GM12878 (cell line): ENCODE data around the gene STARD8.

Source experiments
- FOS ChIP-seq: IDR thresholded peaks from 3 replicates; pipeline ENCODE4 v1.6.1; 2011; ENCODE audit warnings: borderline replicate concordance; ENCODE audit not compliant: insufficient read length; ENCODE audit errors: extremely low read depth
- MYC ChIP-seq: IDR thresholded peaks from 2 replicates; pipeline ENCODE4 v1.6.1; 2011; ENCODE audit warnings: mild to moderate bottlenecking, low read length, moderate library complexity, inconsistent platforms; ENCODE audit not compliant: insufficient read depth, insufficient replicate concordance, insufficient read length, severe bottlenecking
- NBN ChIP-seq: fragments of 450-650 bp; IDR thresholded peaks from 2 replicates; pipeline ENCODE4 v1.6.1; 2016
- POLR2A ChIP-seq: IDR thresholded peaks from 2 replicates; pipeline ENCODE4 v1.6.1; 2011; ENCODE audit warnings: low read depth, mild to moderate bottlenecking, low read length
- POLR2AphosphoS2 ChIP-seq: IDR thresholded peaks from 2 replicates; pipeline ENCODE4 v1.6.1; 2011; ENCODE audit warnings: low read depth, mild to moderate bottlenecking, low read length, improper control_type of control experiment, moderate library complexity
- SIN3A ChIP-seq: IDR thresholded peaks from 2 replicates; pipeline ENCODE4 v1.6.1; 2012; ENCODE audit warnings: low read depth, low read length, improper control_type of control experiment
- SREBF2 ChIP-seq: IDR thresholded peaks from 2 replicates; pipeline ENCODE4 v1.6.1; 2012; ENCODE audit warnings: mild to moderate bottlenecking, low read length
- TBL1XR1 ChIP-seq: IDR thresholded peaks from 2 replicates; pipeline ENCODE4 v1.6.1; 2012; ENCODE audit warnings: low read depth, low read length, improper control_type of control experiment

GRCh38 chrX:68699960-68700746, 52.7 kb downstream of the STARD8 start:
- TF ChIP-seq POLR2AphosphoS2, result no peak
- no peak for TF ChIP-seq TBL1XR1
- TF ChIP-seq FOS, result no peak
- no peak for TF ChIP-seq MYC
- TF ChIP-seq SREBF2, result no peak
- TF ChIP-seq NBN, result no peak
- TF ChIP-seq POLR2A, result no peak
- TF ChIP-seq SIN3A, result no peak
